ENCODE measurements around the gene CKM.
"Not testable (repeated sequence)": the region's sequence is repeated elsewhere in the genome, so short reads cannot be mapped to it uniquely, and the experiment has no call there.

The CKM gene

DNA sequence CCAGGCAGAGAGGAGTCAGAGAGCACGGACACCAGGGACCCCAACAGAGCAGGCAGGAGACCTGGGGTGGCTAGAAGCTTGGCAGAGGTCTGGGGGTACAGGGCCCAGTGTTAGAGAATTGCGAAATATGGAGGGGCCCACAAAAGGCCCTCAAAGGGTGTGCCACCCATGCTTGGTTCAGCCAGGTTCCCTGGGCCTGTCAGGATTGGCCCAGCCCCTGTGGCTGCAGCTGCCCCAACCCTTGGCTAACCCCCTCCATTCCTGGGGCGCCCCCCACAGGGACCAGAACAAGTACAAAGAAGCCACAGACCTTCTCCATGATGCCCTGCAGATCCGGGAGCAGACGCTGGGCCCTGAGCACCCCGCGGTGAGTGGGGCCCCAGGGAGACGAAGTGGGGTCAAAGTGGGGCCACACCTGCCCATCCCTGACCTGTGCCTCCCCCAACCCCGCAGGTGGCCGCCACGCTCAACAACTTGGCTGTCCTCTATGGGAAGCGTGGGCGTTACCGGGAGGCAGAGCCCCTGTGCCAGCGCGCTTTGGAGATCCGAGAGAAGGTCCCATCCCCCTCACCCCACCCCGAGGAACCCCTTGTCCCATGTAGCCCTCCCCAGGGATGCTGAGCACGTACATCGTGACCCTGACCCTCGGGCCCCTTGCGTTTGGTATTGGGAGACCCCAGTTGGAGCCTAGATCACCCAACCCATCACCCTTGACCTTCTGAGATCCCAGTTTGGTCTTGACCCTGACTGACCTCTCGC lies 25.9 kb upstream of the CKM start:
- DNase-seq, result no peak

DNA sequence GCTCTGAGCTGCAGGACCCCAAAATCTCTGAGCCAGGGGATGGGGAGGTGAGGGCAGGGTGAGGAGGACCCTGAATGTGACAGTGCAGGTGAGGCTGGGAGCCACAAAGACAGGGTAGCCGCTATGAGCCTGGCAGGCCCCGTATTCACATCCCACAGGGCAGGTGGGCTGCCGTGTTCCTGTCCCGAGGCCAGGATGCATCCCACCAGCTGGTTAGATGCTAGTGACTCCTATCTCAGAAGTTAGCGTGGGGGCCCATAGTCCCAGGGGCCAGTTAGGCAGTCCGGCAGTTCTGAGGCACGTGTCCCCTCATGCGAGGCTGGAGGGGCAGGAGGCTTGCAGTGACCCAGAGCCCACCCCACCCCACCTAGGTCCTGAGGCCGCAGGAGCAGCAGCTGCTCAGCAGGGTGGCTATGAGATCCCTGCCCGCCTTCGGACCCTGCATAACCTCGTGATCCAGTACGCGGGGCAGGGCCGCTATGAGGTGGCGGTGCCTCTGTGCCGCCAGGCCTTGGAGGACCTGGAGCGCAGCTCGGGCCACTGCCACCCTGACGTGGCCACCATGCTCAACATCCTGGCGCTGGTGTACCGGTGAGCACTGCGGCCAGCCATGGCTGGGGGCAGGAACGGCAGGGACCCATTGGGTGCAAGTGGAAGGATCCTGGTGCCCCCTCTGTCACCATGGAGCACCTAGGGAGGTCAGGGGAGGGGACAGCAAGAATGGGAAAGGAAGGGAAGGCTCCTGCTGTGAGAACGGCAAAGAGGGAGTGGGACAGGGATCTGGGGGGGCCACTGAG lies 25.1 kb upstream of the CKM start:
- DNase-seq, result no peak

DNA sequence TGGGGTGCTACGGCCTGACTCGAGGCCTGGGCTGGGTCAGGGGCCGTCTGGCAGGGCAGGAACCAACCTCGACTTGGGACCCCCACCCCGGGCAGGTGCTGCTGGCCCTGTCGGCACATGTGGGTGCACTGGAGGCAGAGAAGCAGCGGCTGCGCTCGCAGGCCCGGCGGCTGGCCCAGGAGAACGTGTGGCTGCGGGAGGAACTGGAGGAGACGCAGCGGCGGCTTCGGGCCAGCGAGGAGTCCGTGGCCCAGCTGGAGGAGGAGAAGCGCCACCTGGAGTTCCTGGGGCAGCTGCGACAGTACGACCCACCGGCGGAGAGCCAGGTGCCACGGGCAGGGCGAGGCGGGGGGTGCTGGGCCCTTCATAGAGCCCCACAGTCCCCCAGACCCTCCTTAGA lies 23.8 kb upstream of the CKM start:
- no peak for DNase-seq

DNA sequence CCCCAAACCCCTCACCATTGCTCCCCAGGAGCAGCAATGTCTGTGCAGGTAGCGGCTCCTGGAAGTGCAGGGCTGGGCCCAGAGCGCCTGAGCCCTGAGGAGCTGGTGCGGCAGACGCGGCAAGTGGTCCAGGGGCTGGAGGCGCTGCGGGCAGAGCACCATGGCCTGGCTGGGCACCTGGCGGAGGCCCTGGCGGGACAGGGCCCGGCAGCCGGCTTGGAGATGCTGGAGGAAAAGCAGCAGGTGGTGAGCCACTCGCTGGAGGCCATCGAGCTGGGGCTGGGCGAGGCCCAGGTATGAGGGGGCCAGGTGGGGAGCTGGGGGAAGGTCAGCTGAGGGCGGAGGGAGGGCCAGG lies 22.8 kb upstream of the CKM start:
- DNase-seq, result no peak

DNA sequence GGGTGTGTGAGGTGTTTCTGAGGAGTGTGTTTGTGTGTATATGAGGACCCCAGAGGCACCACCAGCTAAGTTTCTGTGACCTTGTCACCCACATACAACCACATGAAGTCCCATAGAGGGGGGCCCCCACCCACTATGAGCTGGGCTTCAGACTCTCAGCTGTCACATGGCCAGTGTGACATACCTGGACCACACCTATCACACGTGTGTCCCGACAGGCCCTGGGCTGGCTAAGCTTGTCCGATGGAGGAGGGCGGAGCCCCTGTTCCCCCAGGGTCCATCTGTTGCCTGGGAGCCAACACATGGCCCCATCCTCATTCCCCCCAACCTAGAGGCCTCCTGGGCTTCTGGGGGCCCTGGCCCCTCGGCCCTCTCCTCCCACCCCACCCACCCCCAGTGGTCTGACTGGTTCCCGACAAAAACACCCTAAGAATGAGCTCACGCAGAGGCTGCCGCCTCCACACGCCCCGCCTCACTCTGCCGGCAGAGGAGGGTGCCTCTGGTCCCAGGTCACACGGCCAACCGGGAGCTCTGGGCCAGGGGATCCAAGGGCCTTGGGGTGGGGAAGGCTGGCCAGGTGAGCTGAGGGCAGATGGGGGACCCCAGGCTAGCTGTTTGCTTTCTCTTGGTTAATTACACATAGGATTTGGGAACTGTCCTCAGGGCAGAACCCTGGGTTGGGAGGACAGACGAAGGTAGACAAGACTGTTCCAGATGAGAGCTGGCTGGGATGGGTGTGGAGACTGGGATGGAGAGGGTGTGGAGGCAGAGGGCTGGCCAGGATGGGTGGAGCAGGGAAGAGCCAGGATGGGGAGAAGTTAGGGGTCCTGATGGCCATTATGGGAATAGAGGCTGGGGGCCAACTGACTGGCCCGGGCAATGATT lies 22.2 kb upstream of the CKM start:
- no peak for DNase-seq

DNA sequence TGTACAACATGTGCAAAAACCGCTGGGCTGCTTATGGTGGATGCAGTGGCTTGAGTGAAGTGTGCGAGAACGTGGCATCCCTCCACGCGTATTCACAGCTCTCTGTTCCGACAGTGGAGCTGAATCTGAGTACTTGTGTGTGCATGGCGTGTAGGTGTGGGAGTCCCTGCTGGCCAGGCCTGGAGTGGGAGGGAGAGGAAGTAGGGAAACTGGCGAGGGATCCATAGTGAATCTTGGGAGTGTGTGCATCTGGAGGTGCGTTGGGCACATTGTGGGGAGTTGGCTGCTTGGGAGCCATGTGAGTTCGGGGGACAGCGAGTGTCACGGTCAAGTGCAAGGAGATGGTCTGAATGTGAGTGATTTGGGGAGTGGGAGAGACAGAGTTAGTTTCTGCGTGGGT lies 20.2 kb upstream of the CKM start:
- DNase-seq, result no peak

DNA sequence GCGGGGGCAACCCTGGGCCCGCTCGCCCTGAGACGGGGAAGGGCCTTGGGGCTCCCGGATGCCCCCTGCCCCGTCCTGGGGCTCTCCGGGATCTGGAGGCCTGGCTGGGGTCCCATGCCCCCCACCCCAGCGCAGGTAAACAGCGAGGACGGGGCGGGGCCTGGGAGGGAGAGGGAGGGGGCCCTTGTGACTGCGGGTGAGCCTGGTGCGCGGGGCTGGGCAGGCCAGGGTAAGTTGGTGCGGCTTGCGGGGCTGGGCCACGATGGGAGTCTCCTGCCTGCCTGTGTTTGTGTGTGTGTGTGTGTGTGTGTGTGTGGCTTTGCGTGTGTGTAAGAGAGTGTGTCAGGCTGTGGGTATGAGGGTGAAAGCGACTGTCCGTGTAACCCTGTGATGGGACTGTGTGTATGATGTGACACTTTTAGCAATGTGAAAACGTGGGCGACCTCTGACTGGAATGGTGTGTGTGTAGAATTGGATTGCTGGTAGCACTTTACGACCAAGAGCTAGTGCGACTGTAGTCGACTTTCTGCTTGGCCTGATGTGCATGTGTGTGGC lies 18.3 kb upstream of the CKM start:
- no peak for DNase-seq

DNA sequence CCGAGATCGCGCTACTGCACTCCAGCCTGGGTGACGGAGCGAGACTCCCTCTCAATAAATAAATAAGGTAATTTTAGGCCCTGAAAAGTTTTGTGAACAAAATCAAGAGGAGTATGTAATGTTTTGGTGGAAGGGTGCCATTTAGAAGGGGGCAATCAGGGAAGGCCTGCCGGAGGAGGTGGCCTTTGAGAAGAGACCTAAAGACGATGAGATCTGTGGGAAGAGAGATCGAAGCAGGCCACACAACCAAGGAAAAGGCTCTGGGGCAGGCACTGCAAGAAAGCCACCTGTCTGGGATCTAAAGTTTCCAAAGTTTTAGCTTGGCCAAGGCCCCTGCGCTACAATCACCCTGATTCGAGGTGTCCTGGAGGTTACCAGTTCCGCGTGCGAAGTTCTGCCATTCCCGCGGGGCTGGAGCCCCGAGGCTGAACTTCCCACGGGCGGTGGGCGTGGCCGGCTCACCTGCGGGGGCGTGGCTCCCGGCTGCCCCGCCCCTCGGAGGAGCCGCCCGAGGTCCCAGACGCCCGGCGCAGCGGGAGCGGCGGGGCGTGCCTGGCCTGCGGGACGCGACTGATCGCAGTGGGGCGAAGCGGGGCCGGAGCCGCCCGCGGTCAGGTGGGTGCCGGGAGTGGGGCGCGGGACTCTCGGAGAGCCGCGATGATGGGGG lies 17.7 kb upstream of the CKM start, which contains the start of gene KLC3:
TSS of gene KLC3 (plus strand) at position 519 of the 667 bp plus-strand sequence. CDS start 4,792 bp downstream, outside the sequence.
- DNase-seq, result no peak

DNA sequence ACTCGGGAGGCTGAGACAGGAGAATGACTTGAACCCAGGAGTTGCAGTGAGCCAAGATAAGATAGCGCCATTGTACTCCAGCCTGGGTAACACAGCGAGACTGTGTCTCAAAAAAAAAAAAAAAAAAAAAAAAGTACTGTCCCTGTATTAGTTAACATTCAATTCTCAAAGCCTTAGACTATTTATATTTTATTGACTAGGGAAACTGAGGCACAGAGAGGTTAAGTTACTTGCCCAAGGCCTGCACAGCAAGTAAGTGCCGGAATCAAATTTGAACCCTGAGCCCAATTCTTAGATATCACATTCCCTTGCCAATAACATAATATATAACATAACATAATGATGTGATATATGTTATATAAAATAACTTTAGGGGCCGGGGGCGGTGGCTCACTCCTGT lies 17.0 kb upstream of the CKM start:
- no peak for DNase-seq

DNA sequence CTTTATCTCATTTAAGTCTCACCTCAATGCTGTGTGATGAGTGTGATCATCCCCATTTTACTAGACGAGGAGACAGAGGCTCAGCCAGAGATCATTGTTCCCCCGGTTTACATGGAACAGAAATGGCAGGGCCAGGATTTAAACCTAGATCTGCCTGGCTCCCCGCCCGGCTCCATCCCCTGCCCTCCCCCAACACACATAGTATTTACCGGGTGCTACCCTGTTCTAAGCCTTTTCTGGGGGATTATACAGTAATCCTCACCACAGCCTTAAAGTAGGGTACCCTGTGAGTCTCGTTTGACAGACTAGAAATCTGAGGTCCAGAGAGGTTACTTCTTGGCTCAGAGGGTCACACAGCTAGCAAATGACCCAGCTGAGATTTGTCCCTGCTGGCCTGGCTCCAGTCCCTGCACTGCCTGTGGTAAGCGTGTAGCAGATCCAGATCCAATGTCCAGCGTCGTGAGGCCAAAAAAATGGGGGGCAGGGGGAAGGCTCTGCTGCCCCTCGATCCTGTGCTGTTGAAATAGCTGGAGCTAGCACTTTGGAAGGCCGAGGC lies 14.1 kb upstream of the CKM start:
- DNase-seq, result no peak

DNA sequence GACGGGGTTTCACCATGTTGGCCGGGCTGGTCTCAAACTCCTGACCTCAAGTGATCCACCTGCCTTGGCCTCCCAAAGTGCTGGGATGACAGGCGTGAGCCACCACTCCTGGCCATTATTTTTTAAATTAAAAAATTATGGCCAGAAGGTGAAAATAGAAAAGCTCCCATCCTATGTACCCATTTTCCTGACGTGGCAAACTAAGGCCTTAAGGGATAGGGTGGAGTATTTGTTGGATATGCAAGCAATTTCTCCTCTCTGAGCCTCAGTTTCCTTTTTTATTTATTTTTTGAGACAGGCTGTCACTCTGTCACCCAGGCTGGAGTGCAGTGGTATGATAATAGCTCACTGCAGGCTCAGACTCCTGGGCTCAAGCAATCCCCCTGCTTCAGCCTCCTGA lies 12.2 kb upstream of the CKM start:
- not testable (repeated sequence) for DNase-seq

DNA sequence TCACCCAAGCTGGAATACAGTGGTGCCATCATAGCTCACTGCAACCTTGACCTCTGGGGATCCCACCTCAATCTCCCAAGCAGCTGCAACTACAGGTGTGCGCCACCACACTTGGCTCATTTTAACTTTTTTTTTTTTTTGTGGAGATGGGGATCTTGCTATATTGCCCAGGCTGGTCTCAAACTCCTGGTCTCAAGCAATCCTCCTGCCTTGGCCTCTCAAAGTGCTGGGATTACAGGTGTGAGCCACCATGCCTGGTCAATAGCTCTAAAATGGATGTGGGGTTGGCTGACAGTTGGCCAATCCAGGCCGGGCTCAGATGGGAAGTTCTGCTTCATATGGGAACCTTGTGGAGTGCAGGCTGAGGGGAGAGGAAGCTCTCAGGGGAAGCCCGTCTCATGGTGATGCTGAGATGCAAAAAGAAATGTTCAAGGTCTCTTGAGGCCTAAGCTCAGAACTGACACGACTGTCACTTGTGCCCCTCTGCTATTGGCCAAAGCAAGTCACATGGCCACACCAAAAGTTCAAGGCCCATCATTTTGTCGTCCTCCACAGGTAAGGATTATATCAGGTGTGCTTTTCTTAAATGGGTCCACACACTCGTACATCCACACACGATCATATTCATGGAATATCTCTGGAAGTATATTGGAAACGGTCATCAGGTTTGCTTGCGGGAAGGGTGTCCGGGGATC lies 11.1 kb upstream of the CKM start:
- DNase-seq, result no peak

DNA sequence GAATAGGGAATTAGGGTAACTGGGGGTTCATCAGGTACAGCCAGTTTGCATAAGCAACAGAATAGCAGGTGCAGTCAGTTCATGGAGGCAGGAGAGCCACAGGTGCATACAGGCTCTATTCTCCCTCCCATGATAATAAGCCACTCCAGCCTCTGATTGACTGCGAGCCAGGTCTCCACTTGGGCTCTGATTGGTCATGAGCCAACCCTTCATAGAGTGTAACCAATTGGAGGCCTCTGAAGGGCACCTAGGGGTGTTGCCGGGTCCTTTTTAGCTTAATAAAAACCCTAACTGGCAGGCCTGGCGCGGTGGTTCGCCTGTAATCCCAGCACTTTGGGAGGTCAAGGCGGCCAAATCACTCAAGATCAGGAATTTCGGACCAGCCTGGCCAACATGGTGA lies 8.7 kb upstream of the CKM start:
- DNase-seq, result no peak

DNA sequence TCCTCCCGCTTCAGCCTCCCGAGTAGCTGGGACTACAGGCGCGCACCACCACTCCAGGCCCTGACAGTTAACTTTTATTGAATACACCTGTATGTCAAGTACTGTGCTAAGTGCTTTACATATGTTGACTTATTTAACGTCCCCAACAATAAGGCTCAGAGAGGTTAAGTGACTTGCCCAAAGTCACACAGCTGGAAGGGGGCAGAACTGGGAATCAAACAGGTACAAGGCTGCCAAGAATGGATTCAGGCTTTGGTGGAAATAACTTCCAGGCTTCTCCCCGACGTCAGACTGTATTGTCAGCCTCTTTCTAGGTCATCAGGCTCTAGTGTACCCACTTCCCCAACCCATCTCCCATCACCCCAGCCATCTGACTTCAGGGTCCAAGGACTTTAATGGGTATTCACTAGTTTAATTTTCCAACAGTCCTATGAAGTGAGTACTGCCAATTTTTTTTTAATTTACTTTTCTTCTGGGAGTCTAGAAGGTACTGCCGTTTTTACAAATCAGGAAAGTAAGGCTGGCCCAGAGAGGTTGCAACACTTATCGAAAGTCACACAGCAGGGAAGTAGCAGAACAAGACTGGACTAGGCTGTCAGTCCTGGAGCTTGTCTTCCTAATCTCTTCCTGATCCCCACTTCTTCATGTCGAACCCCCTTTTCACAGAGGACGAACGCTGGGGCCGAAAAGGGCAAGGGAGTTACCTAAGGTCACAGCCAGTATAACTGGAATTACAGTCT lies 4.9 kb upstream of the CKM start:
- no peak for DNase-seq

DNA sequence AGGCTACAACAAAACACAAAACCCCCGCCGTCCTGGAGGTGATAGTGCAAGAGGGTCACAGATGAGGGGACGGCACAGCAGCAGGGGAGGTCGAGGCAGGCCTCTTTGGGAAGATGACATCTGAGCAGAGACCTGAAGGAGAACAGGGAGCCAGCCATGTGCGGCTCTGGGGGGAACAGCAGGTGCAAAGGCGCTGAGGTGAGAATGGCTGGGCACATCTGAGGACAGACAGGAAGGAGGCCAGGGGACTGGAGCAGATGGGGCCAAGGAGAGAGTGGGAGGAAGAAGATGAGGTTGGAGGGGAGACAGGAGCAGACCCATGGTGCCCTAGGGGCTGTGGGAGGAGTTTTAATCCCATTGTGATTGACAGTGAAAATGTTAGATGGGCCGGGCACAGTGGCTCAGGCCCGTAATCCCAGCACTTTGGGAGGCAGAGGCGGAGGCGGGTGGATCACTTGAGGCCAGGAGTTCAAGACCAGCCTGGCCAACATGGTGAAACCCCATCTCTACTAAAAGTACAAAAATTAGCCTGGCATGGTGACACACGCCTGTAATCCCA lies 1.8 kb upstream of the CKM start:
- DNase-seq, result no peak

DNA sequence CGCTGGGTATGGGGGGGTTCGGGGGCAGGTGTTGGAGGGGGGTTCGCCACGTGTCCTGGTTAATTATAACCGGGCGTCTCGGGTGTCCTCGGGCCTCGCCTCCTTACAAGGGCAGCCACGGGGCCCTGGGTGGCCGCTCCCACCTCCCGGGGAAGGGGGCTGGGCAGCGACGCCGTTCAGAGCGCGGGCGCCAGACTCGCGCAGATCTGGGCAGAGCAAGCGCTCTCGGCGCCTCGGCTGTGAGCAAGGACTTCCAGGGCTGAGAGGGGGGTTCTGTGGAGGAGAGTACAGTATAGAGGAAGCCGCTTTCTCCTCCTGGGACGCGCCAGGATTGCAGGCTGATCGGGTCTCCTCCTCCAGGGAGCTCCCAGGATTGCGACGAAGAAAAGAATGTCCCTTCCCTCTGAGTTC lies 1.0 kb upstream of the CKM start:
- no peak for DNase-seq

DNA sequence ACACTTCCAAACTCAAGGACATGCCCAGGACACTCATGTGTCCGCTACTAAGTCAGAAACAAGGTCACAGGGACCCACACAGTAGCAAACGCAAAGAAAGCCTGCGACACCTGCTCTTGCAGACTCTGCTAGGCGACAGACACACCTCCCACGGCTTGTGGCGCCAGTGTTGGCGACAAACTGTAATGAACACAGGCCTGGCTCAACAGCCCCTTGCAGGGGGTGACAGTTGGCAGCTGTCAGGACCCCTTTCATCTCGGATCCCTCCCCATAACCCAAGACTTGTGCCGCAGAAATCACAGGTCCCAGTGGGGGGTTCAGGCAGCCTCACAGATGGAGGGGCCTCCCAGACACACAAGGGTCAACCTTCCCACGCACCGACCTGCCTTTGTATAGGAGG lies 364 bp downstream of the CKM start:
- DNase-seq, result no peak

DNA sequence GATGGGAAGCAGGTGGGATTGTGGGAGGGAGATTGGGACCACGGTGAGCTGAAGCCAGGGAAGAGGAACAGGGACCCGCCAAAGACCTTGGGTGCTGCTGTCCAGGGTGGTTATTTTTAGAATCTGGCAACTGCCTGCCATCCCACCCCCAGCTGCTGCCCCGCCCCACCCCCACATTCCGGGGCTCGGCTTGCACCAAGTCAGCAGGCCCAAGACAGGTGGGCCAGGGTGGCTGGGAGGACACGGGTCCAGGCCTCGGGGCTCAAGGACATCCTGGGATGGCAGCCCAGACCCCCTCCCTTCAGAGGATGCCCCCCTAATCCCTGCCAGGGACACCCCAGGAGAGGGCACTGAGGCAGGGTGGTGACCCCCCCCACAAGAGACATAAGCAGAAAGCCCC lies 827 bp downstream of the CKM start:
- DNase-seq, result no peak

DNA sequence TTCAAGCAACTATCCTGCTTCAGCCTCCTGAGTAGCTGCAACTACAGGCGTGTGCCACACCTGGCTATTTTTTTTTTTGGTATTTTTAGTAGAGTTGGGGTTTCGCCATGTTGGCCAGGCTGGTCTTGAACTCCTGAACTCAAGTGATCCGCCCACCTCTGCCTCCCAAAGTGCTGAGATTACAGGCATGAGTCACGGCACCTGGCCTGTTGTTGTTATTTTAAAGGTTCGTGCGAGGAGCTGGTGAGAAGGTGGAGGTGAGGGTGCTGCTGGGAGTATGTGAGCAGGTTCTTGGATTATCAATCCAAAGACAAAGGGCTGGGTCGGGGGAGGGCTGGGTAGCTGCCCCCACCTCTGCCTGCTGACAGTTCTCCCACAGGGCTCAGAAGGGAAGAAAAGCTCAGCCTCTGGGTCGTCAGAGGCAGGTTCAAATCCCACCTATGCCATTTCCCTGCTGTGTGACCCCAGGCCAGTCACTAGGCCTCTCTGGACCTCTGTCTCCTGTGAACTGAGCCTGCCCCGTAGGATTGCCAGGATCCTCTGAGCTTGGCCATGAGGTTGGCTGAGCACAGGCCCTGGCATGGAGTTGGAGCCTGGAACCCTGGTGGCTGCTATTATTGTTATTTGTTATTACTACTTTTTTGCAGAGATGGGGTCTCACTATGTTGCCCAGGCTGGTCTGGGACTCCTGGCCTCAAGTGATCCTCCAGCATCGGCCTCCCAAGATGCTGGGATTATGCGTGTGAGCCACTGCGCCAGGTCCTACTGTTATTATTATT lies 1.5 kb downstream of the CKM start:
- no peak for DNase-seq

DNA sequence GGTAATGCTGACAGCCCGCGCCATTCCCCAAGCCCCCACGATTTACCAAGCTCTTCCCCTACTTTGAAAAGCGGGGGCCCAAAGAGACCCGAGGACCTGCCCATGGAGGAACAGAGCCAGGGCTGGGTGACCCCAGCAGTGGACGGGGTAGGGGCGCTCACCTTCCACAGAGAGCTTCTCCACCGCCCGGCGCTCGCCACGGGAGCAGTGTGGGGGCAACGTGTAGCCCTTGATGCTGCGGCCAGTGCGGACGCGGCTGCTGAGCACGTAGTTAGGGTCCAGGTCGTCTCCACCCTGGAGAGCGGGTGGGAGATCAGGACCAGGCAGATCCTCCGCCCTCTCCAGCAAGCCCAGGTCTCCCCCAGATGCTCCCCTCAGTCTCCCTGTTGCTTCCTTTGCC lies 7.4 kb downstream of the CKM start:
- DNase-seq, result no peak
